NOMO-1 (cell line): Measurements from ENCODE around the gene HAPSTR1.

Experiments used
- DNase-seq, 2 experiments: peaks; one replicate each; lab custom pipeline; 2025; ENCODE audit not compliant: unreplicated experiment in 2 of 2; lab: John Stamatoyannopoulos, UW

HAPSTR1 gene

GRCh38 chr16:9095171-9095570 is 3.7 kb downstream of the HAPSTR1 start:
- no peak for DNase-seq

- peak in 1 of 2 experiments; percentile 45 for DNase-seq
Measured at GRCh38 chr16:9095656-9096397, 4.4 kb downstream of the HAPSTR1 start.

GRCh38 chr16:9096416-9096952 is 5.0 kb downstream of the HAPSTR1 start:
- DNase-seq, result no peak

- no peak for DNase-seq
Measured at GRCh38 chr16:9097266-9098219, 6.1 kb downstream of the HAPSTR1 start.

GRCh38 chr16:9098377-9099090 is 7.1 kb downstream of the HAPSTR1 start:
- peak in 1 of 2 experiments; percentile 16 for DNase-seq

GRCh38 chr16:9099131-9099625 is 7.7 kb downstream of the HAPSTR1 start:
- peak; percentile 71 to 86 for DNase-seq

- DNase-seq, result peak; percentile 25 to 73
Measured at GRCh38 chr16:9102379-9102778, 10.9 kb downstream of the HAPSTR1 start.

- DNase-seq, result no peak
Measured at GRCh38 chr16:9102943-9103342, 11.5 kb downstream of the HAPSTR1 start.

- DNase-seq, result no peak
Measured at GRCh38 chr16:9103546-9103945, 12.1 kb downstream of the HAPSTR1 start.

GRCh38 chr16:9105189-9105588 is 13.7 kb downstream of the HAPSTR1 start:
- DNase-seq, result no peak

GRCh38 chr16:9107025-9107970 is 15.9 kb downstream of the HAPSTR1 start:
- no peak for DNase-seq

GRCh38 chr16:9109255-9109654 is 17.8 kb downstream of the HAPSTR1 start:
- DNase-seq, result no peak

GRCh38 chr16:9112166-9112843 is 20.9 kb downstream of the HAPSTR1 start:
- DNase-seq, result no peak

GRCh38 chr16:9112844-9113186 is 21.4 kb downstream of the HAPSTR1 start:
- DNase-seq, result peak in 1 of 2 experiments; percentile 62

GRCh38 chr16:9113707-9114106 is 22.3 kb downstream of the HAPSTR1 start:
- no peak for DNase-seq

GRCh38 chr16:9114112-9114511 is 22.7 kb downstream of the HAPSTR1 start:
- peak in 1 of 2 experiments; percentile 16 for DNase-seq

GRCh38 chr16:9114842-9115241 is 23.4 kb downstream of the HAPSTR1 start:
- no peak for DNase-seq

- no peak for DNase-seq
Measured at GRCh38 chr16:9115277-9115676, 23.8 kb downstream of the HAPSTR1 start.

- no peak for DNase-seq
Measured at GRCh38 chr16:9116141-9116540, 24.7 kb downstream of the HAPSTR1 start.
